GM18867 (cell line): ENCODE data around the gene DRD3.

Experiments
- ATAC-seq: cut with Tn5 transposase; IDR thresholded peaks from one replicate; pipeline ENCODE4 v1.9.1; 2021; ENCODE audit warnings: mild to moderate bottlenecking, moderate library complexity; ENCODE audit not compliant: unreplicated experiment

Gene DRD3

DNA sequence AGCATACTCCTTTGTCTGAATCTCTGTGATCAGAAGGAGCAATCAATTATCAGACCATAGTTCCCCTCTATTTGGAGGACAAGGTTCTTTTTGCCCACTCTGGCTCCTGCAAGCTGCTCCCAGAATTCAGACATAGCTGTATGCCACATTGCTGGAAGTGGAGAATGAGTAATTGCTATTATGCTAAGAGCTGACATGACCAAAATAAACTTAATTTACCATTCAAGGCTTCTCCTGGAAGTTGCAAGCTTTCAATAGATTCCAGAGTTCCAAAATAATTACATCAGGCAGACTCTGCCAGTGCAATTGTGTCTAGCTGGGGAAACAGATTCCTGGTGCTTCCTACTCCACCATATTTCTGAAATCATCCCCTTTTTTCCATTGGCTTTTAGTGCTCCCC, 7.6 kb upstream of the DRD3 start:
- no peak for ATAC-seq

DNA sequence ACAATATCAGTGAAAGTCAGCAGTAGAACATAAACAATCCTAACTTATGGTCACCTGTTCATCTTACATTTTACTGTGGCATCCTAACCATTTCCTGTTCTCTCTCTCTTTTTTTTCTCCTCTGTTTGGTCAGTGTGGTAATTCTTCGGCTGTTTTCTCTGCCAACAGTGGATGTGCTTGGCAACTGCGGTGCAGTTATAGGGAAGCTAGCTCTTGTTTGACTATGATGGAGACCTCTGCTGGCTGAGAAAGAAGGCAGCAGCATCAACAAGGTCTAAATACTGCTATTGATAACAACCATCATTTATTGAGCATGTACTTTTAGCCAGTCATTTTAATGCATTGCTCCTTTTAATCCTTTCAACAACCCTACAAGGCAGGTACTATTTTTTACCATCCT, 723 bp upstream of the DRD3 start:
- ATAC-seq, result peak; percentile 50

DNA sequence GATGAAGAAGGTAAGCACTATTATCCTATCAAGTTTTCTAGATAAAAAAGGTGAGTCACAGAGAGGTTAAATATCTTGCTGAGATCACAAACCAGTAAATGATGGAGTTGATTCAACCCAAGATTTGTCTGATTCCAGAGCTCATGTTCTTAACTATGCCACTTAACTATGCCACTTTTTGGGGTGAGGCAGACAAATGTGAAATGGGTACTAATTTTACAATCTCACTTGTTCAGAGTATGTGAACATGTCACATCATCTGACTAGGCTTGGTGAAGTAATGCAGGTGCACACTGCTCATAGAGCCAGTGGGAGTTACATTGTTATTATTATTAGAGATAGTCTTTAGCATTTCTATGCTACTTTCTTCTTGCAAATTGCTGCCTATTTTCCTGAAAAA, 2.0 kb downstream of the DRD3 start:
- no peak for ATAC-seq

DNA sequence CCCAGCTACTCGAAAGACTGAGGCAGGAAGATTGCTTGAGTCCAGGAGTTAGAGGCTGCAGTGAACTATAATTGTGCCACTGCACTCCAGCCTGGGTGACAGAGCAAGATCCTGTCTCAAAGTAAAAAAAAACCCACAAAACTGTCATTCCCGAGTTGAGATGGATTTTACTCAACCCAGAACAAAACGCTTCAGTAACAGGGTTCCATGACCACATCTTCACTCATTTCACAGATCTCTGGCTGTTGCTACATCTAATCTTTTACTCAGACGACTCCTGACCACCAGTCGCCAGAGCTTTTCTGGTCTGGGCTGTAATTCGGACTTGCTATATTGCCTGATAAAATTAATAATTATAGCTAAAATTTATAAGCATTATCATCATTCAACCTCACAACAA, 2.4 kb downstream of the DRD3 start:
- no peak for ATAC-seq

DNA sequence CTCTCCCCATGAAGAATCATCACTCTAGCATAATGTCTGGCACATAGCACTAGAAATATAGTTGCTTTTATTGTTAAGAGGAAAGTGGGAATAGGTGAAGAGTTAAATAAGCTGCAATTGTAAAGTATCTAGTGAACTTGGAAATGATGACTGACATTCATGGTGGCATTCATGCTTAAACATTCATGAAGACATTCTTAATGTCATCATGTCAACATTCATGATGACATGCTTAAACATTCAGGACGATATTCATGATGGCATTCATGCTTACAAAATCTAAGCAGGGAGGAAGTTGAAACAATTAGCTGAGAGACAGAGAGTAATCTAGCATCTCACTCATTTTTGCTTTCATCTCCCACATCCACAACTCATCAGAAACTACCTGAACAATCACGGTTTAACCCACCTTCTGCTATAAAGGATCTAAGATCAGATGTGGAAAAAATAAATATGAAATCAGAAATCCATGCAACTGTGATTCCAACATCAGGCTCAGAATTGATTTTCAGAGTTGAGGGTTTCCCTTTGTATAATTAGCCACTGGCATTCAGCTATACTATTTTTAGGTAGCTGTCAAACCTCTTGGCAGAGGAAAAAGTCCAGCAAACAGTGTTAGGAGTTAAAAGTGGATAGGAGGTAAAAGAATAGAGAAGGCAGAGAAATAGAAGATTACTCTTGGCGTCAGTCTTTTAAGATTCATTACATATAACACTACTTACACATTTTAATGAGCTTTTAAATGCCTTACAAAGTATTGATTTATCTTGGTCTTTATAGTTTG, 3.5 kb downstream of the DRD3 start:
- no peak for ATAC-seq

DNA sequence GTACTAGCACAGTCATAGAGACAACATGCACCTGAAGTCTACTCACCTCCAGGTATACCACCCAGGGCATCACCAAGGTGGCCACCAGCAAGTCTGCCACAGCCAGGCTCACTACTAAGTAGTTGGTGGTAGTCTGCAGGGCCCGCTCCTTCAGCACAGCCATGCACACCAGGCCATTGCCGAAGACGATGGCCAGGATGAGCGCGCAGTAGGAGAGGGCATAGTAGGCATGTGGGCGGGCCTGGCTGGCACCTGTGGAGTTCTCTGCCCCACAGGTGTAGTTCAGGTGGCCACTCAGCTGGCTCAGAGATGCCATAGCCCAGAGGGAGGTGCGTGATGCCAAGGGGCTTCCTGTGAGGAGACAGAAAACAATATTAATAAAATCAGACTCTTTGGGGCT, 7.2 kb downstream of the DRD3 start:
- ATAC-seq, result no peak

DNA sequence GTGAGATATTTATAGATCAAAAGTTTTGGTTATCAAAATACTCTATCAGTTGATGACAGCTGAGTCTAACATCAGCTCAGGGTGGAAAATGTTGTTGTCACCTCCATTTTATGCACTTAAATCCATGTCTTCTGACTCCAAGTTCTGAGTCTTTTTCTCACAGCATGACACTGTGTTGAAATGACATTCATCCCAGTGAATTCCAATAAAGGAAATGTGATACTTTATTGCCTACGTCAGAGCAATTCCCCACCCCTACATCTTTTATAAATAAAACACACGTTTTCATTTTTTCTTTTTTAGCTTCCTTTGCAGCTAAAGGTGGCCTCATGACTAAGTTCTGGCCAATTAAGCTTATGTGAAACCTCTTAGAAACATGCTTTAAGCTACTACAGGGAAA, 10.7 kb downstream of the DRD3 start:
- ATAC-seq, result no peak

DNA sequence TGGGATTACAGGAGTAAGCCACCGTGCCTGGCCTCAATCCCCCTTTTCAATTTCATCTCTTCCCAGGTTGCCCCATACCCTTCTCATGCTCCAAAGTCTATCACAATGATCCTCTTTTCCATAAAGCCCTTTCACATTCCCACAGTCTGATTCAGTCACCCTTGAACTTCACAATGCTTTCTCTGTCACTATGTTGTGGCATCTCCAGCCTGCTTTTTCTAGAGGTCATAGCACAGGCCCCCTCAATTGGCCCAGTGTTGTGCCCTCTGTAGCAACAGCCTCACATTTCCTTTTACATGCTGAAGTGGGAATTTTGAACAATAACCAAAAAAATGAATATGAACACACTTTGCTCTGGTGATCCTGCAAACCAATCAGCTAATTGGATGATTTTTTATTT, 21.5 kb downstream of the DRD3 start:
- no peak for ATAC-seq

DNA sequence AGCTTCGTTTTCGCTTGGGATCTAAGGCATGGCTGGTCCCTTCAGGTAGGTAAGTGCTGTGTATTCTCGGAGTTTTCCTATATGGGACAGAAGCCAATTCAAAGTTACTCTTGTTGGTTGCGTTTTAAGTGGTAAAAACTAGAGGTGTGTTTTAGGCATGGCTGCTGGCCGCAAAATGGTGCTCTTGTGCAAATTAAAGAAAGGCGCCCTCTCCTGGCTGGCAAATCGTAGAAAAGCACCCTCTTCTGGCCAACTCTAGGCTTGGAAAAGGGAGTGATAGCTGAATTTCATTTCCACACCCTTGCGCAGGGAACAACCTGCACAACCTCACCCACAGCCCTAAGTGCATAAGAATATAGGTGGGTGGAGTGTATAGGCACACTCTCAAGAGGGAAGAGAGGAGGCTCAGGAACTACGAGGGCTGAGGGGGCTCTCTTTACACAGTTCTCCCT, 23.5 kb downstream of the DRD3 start:
- ATAC-seq, result no peak

DNA sequence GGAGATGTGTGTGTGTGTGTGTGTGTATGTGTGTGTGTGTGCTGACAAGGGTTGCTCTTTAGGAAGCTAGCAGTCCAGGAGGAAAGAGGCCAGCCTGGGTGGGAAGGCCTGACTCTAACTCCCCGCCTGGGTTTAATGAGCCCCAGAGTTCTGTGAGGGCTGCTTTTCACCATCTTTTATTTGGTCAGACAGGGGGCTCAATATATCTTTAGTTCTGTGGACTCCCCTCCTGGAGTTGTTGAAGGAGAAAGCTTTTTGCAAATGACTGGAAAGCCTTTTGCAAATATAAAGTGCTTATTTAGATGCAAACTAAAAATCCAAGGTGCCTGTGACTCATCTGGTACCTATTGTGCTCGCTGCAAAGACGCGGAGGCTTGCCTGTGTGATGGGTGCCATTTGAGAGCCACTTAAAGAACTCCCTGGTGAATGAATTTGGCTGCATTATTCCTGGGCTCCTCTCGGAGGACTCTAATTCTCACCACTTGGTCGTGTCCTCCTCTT, 24.5 kb downstream of the DRD3 start:
- ATAC-seq, result no peak

DNA sequence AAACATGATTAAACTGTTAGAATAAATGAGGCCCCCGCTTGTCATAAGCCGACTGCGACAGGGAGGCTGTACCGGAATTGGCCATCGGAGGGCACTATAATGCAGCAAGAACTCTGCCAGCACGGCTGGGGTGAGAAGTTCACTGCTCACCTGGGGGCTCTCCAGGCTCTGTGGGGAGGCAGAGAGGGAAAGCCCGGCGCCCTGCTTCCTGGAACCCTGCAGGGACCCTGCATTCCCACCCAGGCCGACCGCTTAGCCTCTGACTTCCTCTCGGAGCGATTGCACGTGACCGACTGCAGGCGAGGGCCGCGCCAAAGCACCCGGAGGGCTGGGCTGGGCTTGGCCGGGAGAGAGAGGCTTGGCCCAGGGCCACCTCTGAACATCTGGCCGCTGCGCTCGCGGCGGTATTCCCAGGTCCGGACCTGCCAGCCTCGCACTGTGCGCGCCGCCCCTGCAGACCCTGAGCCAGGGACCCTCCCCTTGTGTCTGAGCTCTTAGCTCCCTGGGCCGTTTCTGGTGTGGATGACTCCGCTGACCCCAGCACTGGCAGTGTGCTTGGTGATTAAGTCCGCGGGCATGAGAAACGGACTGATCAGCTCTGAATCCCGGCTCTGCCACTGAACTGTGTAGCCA, 26.2 kb downstream of the DRD3 start:
- peak; percentile 93 for ATAC-seq

DNA sequence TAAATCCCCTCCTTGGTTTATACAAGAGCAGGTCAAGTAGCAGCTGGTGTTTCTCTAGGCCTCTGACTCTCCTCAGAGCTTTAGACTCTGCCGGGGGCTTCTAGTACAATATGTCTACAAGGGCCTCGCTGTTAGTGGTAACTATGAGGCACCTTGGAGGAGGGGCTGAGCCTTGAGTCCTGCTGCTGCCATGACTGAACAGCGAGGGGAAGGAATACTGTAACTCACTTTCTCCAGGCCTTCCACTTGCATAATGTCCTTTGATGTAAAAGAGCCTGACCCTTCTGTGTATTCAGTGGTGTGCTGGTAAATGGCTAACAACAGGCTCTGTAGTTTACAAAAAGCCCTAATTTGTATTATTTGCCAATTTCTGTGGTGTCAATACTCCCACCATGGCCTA, 27.8 kb downstream of the DRD3 start:
- ATAC-seq, result no peak

DNA sequence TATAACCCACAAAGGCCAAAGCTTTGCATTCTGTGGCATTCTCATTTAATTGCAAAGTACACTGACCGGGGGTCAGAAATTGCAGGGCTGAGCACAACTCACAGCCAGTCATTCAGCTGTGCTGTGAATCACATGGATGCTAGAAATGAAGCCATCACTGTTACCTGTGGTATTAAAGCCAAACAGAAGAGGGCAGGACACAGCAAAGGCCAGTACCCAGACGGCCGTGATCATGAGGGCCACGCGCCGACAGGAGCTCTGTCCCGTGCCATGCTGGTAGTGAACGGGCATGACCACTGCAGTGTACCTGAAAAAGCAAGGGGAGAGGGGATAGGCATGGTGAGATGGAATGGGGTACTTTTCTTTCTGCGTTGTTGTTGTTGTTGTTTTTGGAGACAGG, 31.6 kb downstream of the DRD3 start:
- ATAC-seq, result no peak

DNA sequence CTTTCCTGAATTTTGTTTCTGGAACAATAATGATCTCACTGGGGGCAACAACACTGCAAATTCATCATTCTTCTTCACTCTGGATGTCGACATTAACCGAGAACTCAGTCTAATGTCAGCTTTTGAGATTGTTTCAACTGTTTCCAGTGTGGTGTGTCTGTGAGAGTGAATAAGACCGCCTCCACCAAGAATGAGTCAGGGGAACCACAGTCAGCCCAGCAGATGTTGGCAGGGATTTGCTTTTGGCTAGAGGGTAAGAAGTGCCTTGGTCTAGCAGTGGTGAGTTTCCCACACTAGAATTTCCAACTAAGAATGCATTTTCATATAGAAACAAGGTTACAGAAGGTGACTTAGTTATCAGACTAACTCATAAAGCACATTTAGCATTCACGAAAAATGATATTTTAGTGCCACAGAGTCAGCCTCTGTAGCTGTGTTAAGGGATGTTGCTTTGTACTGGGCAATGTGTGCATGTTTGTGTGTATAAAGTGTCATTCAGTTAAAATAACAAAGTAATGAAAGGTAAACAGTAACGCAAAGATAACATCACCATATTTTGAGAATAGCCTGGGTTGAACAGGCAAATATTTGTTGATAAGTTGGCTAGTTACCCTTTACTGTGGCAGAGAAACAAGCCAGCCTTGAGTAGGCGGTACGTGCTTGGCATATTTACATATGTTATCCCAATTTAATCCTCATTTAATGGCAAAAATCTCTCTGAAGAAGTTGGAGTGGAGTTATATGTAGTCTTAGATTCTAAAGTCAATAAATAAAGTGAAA, 33.8 kb downstream of the DRD3 start:
- peak; percentile 85 for ATAC-seq

DNA sequence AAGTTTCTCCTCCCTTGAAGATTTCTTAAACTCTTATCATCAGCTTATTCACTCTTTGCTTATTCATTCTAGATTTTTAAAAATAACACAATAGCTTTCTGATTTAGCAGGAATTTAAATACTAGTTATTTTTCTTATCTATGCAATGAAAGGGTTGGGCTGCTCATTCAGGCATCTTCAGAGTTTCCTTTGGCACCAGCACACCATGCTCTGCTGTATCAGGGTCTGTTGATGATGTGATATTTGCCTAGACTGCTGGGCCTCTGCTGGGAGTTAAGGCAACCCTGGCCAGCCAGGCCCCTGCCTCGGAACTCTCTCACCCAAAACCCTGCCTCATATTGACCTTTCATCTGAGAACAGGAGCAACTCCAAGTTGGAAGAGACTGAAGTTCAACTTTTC, 35.0 kb downstream of the DRD3 start:
- ATAC-seq, result no peak

DNA sequence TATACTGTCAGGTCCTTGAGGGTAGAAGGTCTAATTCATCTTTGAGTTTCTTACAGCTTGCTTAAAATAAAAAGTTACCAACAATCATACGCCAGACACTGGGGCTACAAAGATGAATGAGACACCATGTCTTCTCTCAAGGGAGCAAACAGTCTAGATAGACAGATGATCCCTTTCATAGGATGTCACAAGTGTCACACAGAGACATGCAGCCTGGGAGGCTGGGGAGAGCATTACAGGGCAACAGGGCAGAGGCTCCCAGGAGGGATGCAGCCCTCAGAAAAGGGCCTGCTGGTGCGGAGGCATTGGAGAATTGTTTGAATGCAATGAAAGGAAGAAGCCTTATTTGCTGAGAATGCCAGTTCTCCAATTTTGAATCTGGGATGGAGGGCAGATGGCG, 39.0 kb downstream of the DRD3 start:
- ATAC-seq, result no peak

DNA sequence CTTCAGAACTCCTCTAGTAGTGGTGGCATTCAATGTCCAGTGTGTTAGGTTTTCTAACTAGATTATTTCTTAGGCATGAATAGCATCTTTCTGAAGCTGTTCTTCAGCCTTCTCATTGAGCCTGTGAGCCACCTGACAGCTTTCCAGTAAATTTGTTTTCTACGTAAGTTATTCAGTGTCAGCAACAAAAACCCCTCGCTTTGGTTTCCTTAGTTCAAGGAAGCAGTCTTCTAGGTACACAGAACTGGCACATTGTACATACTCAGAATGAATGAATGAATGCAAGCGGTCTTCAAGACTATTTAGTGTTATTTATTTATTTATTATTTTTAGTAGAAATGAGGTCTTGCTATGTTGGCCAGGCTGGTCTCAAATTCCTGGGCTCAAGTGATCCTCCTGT, 44.9 kb downstream of the DRD3 start:
- no peak for ATAC-seq

DNA sequence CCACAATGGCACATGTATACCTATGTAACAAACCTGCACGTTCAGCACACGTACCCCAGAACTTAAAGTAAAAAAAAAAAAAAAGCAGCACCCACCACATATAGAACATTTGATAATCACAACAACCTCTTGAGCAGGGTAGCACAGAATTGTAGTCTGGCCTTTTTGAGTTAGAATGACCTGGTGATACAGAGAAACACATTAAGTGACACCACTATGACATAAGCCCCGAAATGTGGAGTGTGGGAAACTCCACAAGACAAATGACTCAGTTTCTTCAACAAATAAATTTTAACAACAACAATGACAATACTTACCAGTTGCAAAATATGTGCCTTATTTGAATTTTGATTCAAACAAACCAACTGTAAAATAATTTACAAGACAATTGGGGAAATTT, 46.4 kb downstream of the DRD3 start:
- ATAC-seq, result no peak

DNA sequence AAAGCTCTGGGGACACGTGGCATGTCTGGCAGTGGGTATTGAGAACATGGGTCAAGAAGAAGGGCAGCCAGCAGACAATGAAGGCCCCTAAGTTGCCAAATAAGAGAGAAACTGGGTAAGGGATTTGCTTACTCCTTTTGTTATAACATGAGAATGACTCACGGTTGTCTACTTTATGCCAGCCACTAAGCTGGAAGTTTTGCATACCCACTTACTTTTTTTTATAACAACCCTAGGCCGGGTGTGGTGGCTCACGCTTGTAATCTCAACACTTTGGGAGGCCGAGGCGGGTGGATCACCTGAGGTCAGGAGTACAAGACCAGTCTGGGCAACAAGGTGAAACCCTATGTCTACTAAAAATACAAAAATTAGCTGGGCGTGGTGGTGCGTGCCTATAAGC, 50.0 kb downstream of the DRD3 start:
- ATAC-seq, result no peak

DNA sequence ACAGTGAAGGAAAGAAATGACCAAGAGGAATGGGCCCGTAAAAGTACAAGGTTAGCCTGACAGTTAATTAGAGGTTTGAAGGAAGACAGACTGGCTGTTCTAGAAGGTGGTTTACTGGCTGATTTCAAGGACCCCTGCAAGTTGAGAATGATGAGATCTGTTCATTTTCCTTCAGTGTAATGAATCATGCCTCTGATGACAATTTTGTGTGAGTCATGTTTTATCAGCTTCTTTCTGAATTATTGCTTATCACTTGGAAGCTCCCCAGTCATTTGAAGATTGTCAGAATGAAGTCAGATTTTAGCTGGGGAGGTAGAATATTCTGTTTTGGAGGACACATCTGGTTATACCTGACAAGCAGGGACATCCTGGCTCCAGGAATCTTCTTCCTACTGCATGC, 50.6 kb downstream of the DRD3 start:
- ATAC-seq, result no peak

DNA sequence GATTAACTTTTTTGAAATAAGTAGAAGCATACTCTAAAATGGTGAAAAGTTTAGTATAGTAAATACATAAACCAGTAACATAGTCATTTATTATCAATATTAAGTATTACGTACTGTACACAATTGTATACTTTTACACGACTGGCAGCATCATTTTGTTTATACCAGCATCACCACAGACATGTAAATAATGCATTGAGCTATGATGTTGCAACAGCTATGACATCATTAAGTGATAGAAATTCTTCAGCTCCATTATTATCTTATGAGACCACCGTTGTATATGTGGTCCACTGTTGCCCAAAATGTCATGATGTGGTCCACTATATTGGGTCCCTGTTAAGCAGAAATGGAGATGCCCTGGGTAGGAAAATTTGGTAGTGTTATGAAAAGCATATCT, 51.3 kb downstream of the DRD3 start:
- no peak for ATAC-seq

DNA sequence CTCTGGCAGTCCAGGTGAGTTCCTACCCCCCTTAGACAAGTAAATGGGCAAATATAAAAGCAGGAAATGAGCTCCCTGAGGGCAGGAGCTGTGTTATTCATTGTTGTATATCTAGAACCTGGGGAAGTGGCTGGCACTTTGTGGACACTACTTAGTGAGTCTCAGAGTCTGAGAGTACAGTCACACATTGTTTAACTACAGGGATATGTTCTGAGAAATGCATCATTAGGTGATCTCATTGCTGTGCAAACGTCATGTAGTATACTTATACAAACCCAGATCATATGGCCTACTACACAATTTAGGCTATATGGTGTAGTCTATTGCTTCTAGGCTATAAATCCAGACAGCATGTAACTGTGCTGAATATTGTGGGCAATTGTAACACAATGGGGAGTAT, 52.4 kb downstream of the DRD3 start:
- no peak for ATAC-seq
